SH-SY5Y (cell line): Measurements from ENCODE around the gene MVK.

ENCODE experiments used
- GATA2 ChIP-seq: IDR thresholded peaks from 2 replicates; pipeline ENCODE4 v1.6.1; 2011; ENCODE audit warnings: mild to moderate bottlenecking, low read depth, low read length
- GATA3 ChIP-seq: IDR thresholded peaks from 2 replicates; pipeline ENCODE4 v1.6.1; 2011; ENCODE audit warnings: low read depth, mild to moderate bottlenecking, low read length, moderate library complexity

DNA sequence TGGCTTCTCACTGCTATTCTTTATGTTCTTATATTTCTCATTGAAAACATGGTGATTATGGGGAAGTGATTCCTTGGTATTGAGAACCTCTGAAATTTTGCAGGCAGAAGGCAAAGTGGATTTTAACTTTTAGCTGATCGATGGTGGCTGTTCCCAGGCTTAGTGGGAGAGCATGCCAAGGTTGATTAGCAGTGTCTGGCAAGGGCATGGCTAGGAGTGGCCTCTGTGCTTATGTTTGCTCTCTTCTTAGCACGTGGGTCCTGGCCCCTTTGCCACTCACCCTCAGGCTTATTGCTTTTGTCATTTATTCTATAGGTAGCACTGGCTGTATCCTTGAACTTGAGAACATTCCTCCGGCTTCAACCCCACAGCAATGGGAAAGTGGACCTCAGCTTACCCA, 2.1 kb downstream of the MVK start:
- TF ChIP-seq GATA2 (no peak), GATA3 (no peak)
